Neural cell (in vitro differentiated cells): ENCODE results near the gene PRELID2.

Source experiments
- EP300 ChIP-seq: fragments of 450-650 bp; conservative IDR thresholded peaks from 2 replicates; pipeline ENCODE4 v1.6.1; 2014; ENCODE audit warnings: antibody characterized with exemption, mild to moderate bottlenecking, moderate library complexity; ENCODE audit not compliant: poor library complexity, severe bottlenecking
- EZH2 ChIP-seq: fragments of 200-600, 300-800 bp; shearing (Covaris generic), sonication (generic); IDR thresholded peaks from 2 replicates; pipeline ENCODE4 v1.6.1; 2014; ENCODE audit warnings: antibody characterized with exemption, low read length, borderline replicate concordance, mild to moderate bottlenecking; ENCODE audit not compliant: insufficient read depth, poor library complexity, severe bottlenecking
- POLR2AphosphoS5 ChIP-seq: IDR thresholded peaks from 2 replicates; pipeline ENCODE4 v1.6.1; 2012
- RAD21 ChIP-seq: fragments of 450-650 bp; conservative IDR thresholded peaks from 2 replicates; pipeline ENCODE4 v1.6.1; 2014; ENCODE audit warnings: antibody characterized with exemption, mild to moderate bottlenecking, moderate library complexity
- SMC3 ChIP-seq: fragments of 450-650 bp; conservative IDR thresholded peaks from 2 replicates; pipeline ENCODE4 v1.6.1; 2014; ENCODE audit warnings: antibody characterized with exemption, mild to moderate bottlenecking, moderate library complexity; ENCODE audit not compliant: poor library complexity
- TAF1 ChIP-seq: IDR thresholded peaks from 2 replicates; pipeline ENCODE4 v1.6.1; 2012; ENCODE audit warnings: low read depth
- TF ChIP-seq, protein P1 (sequence below): fragments of 450-650 bp; IDR thresholded peaks from 2 replicates; pipeline ENCODE4 v1.5.1; 2014; ENCODE audit warnings: antibody characterized with exemption, mild to moderate bottlenecking, moderate library complexity; ENCODE audit not compliant: poor library complexity, severe bottlenecking
- TF ChIP-seq, protein P2 (sequence below): IDR thresholded peaks from 2 replicates; pipeline ENCODE4 v1.6.1; 2012; ENCODE audit warnings: borderline replicate concordance

GRCh38 chr5:145853781-145854376 is 18.7 kb upstream of the PRELID2 start:
- TF ChIP-seq TAF1 = no peak
- TF ChIP-seq, protein P1, sequence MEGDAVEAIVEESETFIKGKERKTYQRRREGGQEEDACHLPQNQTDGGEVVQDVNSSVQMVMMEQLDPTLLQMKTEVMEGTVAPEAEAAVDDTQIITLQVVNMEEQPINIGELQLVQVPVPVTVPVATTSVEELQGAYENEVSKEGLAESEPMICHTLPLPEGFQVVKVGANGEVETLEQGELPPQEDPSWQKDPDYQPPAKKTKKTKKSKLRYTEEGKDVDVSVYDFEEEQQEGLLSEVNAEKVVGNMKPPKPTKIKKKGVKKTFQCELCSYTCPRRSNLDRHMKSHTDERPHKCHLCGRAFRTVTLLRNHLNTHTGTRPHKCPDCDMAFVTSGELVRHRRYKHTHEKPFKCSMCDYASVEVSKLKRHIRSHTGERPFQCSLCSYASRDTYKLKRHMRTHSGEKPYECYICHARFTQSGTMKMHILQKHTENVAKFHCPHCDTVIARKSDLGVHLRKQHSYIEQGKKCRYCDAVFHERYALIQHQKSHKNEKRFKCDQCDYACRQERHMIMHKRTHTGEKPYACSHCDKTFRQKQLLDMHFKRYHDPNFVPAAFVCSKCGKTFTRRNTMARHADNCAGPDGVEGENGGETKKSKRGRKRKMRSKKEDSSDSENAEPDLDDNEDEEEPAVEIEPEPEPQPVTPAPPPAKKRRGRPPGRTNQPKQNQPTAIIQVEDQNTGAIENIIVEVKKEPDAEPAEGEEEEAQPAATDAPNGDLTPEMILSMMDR = no peak
- TF ChIP-seq, protein P2, sequence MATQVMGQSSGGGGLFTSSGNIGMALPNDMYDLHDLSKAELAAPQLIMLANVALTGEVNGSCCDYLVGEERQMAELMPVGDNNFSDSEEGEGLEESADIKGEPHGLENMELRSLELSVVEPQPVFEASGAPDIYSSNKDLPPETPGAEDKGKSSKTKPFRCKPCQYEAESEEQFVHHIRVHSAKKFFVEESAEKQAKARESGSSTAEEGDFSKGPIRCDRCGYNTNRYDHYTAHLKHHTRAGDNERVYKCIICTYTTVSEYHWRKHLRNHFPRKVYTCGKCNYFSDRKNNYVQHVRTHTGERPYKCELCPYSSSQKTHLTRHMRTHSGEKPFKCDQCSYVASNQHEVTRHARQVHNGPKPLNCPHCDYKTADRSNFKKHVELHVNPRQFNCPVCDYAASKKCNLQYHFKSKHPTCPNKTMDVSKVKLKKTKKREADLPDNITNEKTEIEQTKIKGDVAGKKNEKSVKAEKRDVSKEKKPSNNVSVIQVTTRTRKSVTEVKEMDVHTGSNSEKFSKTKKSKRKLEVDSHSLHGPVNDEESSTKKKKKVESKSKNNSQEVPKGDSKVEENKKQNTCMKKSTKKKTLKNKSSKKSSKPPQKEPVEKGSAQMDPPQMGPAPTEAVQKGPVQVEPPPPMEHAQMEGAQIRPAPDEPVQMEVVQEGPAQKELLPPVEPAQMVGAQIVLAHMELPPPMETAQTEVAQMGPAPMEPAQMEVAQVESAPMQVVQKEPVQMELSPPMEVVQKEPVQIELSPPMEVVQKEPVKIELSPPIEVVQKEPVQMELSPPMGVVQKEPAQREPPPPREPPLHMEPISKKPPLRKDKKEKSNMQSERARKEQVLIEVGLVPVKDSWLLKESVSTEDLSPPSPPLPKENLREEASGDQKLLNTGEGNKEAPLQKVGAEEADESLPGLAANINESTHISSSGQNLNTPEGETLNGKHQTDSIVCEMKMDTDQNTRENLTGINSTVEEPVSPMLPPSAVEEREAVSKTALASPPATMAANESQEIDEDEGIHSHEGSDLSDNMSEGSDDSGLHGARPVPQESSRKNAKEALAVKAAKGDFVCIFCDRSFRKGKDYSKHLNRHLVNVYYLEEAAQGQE = no peak
- TF ChIP-seq EZH2 = no peak
- no peak for TF ChIP-seq POLR2AphosphoS5
- TF ChIP-seq RAD21 = no peak
- no peak for TF ChIP-seq EP300
- TF ChIP-seq SMC3 = no peak
